GM19397 (cell line): ENCODE data around the gene GRHL3.

Experiments
- ATAC-seq: cut with Tn5 transposase; IDR thresholded peaks from one replicate; pipeline ENCODE4 v1.9.1; 2021; ENCODE audit warnings: mild to moderate bottlenecking, moderate library complexity; ENCODE audit not compliant: unreplicated experiment

The GRHL3 gene

DNA sequence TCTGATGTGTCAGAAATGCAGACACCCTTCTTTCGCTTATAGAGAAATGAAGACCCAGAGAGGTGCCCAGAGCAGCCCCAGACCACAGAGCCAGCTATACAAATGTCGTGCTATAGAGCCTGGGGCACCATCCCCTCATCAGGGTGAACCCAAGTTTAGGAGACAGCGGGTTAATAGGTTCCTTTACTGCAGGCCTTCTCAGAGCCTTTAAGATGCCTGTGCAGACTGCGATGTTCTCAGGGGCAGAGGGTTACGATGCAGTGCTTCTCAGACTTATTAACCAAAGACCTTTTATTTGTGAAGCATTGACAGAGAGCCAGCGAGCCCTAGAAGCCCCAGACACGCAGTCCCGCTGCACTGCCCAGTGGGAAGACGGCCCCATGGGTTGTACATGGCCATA is 47.5 kb downstream of the GRHL3 start:
- no peak for ATAC-seq

GRCh38 chr1:24369199-24369598 is 50.0 kb downstream of the GRHL3 start:
- ATAC-seq: no peak

DNA sequence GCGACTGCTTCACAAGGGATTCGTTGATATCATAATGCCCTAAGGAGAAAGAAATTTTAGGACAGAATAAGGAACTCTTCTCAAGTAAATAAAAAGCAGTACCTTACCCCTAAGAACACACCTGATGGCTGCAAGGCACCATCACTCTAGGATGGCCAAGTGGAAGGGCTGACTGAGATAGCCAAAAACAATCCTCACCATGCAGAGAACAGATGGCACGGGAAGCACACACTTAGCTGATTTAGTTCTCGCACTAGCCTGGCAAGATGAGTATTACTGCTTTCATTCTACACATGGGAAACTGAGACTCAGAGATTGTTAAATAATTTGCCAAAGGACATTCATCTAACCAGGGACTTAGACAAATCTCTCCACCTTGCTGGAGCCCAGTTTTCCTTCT is 50.6 kb downstream of the GRHL3 start:
- no peak for ATAC-seq

- no peak for ATAC-seq
Observed at GRCh38 chr1:24373044-24373443, 53.9 kb downstream of the GRHL3 start.

DNA sequence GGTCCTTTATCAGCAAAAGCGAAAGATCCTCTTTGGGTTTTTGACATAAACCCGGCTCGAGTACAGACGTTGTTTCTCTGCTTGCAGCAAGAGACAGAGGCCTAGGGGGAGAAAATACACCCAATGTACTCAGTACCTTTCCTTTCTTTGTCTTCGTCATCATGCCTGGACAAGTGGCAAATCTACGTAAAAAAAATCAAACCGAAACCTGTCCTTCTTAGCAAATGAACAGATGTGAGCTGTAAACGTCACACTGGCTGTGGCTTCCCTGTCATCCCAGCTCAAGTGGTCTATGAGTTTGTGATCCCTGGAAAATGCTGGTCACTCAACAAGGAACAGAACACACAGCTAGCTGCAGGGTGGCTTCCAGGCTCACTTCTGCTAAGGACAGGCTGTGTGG is 54.6 kb downstream of the GRHL3 start:
- ATAC-seq: no peak

- no peak for ATAC-seq
Observed at GRCh38 chr1:24374891-24375786, 56.0 kb downstream of the GRHL3 start.

DNA sequence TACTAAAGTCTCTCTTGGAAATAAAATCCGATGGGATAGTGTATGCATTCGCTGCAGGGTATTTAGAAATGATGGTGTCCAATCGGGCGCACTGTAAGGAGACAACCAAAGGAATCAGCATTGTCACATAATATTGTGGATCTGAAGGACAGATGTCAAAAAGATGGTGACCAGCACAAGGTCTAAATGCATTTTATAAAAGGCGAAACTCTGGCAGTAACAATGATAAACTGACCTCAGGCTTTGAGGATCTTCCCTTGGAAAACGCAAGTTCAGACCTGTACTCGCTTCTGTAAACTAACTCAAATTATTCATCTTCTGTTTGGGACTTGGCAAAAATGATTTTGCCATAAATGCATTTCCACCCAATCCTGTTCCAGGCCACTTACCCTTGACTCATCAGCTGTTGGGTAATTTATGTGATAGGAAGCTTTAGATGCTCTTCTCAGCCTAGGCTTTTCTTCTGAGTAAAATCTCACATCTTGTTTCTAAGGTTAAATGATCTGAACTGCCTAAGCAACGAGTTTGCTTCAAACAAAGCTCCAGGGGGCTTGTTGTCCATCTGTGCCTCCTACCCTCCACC is 60.7 kb downstream of the GRHL3 start:
- ATAC-seq: no peak

- no peak for ATAC-seq
Observed at GRCh38 chr1:24380508-24380907, 61.4 kb downstream of the GRHL3 start.

GRCh38 chr1:24381256-24381655 is 62.1 kb downstream of the GRHL3 start:
- no peak for ATAC-seq

DNA sequence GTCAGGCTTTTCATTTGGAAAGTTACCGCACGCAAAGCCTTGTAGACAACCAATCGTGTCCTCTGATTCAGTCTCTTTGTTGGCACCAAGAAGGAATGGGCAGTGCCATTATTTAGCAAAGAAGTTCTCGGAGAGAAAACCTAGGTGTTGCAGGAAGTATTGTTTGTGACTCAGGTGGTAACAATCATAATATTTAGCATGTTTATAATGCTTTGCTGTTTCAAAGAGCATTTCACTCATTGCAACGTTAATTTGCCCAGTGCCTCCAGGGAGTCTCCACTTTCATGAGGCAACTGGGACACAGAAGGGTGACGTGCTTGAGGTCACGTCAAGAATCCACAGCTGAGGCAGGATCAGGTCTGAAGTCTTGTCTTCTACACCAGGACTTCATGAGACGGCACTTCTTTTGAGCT is 63.0 kb downstream of the GRHL3 start:
- no peak for ATAC-seq

DNA sequence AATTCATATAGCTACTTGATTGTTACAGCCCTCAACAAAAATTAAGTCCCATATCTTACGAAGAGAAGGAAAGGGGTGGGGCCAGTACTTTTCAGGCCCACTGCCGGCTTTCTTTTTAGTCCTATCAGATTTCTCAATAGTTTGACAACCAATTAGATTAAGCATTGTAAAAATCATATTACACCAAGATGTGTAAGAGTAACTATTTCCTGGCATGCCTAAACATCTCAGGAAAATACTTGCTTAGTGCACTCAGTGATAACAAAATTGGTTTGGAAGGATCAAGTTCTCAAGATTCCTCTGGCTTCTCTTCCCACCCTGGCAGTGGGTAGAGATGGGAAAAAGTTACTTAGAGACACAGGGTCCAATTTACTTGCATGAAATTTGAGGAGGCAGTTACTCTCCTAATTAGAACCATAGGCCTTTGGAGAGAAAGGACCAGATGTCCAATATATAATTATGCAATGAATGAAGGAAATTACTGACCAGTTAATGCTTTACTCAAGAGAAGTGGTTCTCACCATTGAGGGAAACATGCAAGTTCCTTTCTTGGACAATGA is 64.3 kb downstream of the GRHL3 start:
- no peak for ATAC-seq

DNA sequence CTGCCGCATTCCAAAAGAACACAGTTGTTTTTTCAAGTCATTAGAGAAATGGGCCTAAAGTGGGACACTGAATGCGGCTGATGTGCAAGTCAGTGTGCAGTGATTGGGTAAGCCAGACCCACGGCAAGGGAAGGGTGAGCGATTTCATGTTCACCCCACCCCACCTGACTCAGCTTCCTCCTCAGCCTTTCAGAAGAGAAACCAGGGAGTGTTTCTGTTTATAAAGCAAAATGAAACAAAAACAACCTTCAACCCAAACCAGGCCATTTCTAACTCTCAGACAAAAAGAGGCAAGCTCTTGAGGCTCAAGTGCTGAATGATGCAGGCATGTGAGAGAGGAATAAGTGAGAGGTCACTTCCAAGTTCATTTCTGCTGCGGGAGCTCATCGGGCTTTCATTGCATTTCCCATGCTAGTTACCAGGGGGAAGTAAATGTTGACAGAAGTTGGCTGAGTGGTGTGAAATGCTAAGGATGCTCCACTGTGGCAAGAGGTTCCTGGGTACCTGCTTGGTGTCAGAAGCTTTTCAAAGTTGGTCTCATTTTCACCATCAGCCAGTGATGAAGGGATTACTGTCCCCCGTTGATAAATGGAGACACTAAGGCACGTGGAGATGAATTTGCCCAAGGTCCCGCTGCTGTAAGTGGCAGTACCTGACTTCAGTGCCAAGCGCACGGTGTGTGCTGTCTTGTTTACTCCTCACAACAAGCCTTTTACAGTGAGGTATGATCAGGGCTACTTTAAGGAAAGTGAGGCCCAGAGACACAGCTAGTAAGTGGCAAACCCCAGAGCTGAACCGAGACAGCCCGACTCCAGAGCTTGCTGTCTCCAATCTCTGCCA is 65.3 kb downstream of the GRHL3 start:
- no peak for ATAC-seq

DNA sequence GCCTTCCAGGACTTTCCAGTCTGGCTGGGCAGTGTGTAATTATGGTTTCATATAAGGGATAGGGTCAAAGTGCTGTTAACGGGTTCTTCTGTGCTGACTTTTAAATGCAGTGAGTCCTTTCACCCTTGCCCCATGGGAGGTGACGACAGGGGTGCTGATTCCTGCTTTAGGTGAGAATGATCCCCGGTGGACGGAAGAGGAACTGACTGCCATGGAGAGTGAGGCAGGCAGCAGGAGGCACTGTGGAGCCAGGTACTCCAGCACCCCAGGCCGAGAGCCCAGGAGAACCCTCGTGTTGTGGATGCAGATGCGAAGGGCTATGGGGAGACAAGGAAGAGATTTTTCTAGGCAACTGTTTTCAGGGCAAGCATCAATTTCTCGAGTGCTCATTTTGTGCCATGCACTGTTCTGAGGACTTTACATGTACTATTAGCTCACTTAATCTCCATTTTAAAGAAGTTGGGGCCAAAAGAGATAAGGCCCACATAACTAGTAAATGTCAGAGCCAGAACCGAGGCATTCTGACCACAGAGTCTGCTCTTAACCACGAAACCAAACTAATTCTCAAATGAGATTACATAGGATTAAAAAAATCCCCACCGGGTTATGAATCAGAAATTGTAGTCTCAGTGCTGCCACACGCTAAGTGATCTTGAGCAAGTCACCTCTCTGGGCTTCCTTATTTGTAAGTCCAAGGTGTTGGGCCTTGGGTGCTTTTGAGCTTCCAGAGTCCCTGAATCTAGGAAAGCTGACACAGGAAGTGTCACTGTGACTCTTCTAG is 66.2 kb downstream of the GRHL3 start:
- ATAC-seq: no peak

DNA sequence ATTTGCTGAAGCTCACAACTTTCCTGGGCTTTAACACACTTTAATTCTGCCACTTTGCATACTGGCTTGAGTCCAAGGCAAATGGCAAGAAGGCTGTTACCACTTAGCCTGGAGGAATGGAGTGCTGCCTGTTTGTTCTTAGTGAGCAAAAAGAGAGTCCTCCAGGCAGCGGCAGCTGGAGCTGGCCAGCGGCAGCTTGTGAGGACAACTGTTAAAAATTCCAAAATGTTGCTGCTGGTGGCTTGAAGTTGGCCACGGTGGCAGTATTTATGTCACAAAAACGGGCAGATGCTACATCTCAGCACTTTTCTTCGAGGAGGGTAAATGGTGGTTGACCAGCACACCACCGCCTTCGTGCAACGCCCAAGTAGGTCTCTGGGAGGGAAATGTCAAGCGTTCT is 67.1 kb downstream of the GRHL3 start:
- ATAC-seq: no peak

DNA sequence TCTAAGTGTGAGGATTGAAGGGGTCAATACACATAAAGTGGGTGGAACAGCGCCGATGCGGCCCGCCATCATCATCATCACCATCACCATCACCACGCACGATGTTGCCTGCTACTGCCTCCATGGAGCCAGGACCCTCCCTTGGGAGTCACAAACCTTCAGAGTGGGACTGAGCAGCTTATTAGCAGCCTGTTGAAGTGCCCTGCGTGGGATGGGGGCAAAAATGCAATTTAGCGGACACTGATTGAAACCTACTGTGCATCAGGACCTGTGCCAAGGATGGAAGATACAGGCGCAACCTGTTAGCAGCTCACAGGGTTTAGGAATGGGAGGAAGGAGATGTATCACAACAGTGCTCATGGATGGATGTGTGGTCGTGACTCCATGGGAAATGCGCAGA is 67.8 kb downstream of the GRHL3 start:
- no peak for ATAC-seq

- ATAC-seq: no peak
Observed at GRCh38 chr1:24387636-24388175, 68.5 kb downstream of the GRHL3 start.

DNA sequence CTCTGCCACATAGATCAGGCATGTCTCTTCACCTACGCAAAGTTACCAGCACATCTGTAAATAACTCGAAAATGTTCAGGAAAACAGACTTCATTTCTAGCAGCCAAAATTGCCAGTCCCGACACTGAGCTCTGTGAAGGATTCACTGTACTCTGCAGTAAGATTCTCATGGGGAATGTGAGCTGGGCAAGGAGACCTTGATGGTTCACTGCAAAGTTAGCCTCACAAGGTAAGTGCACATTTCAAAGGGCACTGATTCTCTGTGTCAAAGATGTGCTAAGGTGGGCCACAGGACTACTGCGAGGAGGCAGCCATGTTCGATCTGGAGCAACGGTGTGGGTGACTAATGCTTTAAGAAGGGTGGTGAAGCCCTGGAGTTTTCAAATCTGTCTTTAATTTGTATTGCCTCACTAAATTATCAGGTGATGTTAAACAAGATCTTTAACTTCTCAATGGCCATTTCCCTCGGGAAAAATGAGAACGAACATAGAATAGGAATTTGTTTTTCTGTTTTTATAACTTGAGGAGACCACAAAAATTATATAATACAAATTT is 69.3 kb downstream of the GRHL3 start:
- ATAC-seq: no peak

DNA sequence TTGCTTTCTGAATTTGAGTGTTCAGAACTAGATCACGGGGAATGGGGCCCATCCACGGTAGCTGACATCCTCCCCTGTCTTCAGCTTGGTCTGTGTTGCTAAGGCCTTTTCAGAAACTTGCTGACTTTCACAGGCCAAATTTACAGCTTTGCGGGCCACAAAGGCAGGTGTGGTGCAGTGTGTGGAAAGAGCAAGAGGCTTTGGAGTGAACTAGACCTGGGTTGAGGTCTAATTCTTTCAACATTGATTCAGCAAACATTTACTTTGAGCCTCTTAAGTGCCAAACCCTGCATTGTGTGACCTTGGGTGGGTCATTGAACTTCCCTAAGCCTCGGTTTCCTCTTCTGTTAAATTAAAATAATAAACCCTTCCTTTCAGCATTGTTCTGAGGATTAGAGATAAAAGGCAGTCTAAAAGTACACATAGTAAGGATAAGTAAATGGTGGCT is 70.1 kb downstream of the GRHL3 start:
- no peak for ATAC-seq

- no peak for ATAC-seq
Observed at GRCh38 chr1:24390924-24391782, 72.0 kb downstream of the GRHL3 start.
